HG03060 (cell line): Measurements from ENCODE around the gene UGT1A5.

Source experiments
- ATAC-seq: cut with Tn5 transposase; IDR thresholded peaks from one replicate; pipeline ENCODE4 v1.9.1; 2021; ENCODE audit warnings: low read depth, moderate number of reproducible peaks; ENCODE audit not compliant: unreplicated experiment

The UGT1A5 gene

GRCh38 chr2:233773854-233774253, 61.1 kb downstream of the UGT1A5 start:
- no peak for ATAC-seq

- no peak for ATAC-seq
These were observed 62.7 kb downstream of the UGT1A5 start for GRCh38 chr2:233775414-233775813.

GRCh38 chr2:233778030-233778429, 65.3 kb downstream of the UGT1A5 start, which contains the start of gene MROH2A:
TSS of gene MROH2A (plus strand) at chr2:233778330. CDS start at chr2:233779359, 1,029 bp downstream.
- no peak for ATAC-seq

- ATAC-seq = no peak
These were observed 67.0 kb downstream of the UGT1A5 start for GRCh38 chr2:233779722-233780121.

- no peak for ATAC-seq
These were observed 68.1 kb downstream of the UGT1A5 start for GRCh38 chr2:233780771-233781170.

GRCh38 chr2:233789554-233789953, 76.8 kb downstream of the UGT1A5 start:
- no peak for ATAC-seq

GRCh38 chr2:233791151-233791882, 78.6 kb downstream of the UGT1A5 start:
- no peak for ATAC-seq

GRCh38 chr2:233791883-233792329, 79.2 kb downstream of the UGT1A5 start:
- no peak for ATAC-seq

GRCh38 chr2:233792720-233793119, 80.0 kb downstream of the UGT1A5 start:
- no peak for ATAC-seq

GRCh38 chr2:233793465-233794127, 80.9 kb downstream of the UGT1A5 start:
- no peak for ATAC-seq

- ATAC-seq = no peak
These were observed 81.5 kb downstream of the UGT1A5 start for GRCh38 chr2:233794128-233794658.

GRCh38 chr2:233795735-233796171, 83.0 kb downstream of the UGT1A5 start:
- no peak for ATAC-seq

- no peak for ATAC-seq
These were observed 83.5 kb downstream of the UGT1A5 start for GRCh38 chr2:233796254-233796653.

- ATAC-seq = no peak
These were observed 85.8 kb downstream of the UGT1A5 start for GRCh38 chr2:233798335-233799086.

- ATAC-seq = no peak
These were observed 86.5 kb downstream of the UGT1A5 start for GRCh38 chr2:233799087-233799665.

- ATAC-seq = no peak
These were observed 87.0 kb downstream of the UGT1A5 start for GRCh38 chr2:233799716-233800115.

GRCh38 chr2:233800208-233800607, 87.5 kb downstream of the UGT1A5 start:
- no peak for ATAC-seq

- no peak for ATAC-seq
These were observed 88.8 kb downstream of the UGT1A5 start for GRCh38 chr2:233801357-233802131.

- ATAC-seq = no peak
These were observed 89.6 kb downstream of the UGT1A5 start for GRCh38 chr2:233802132-233802815.
